CD4-positive, alpha-beta T cell treated with Interleukin-17A for 1 hour (primary cell): ENCODE data around the gene CELF5.
"Not testable (repeated sequence)": the region's sequence is repeated elsewhere in the genome, so short reads cannot be mapped to it uniquely, and the experiment has no call there.

ENCODE experiments used
- DNase-seq: peaks from one replicate; pipeline ENCODE4 v3.0.0-alpha.2; 2020

The CELF5 gene

DNA sequence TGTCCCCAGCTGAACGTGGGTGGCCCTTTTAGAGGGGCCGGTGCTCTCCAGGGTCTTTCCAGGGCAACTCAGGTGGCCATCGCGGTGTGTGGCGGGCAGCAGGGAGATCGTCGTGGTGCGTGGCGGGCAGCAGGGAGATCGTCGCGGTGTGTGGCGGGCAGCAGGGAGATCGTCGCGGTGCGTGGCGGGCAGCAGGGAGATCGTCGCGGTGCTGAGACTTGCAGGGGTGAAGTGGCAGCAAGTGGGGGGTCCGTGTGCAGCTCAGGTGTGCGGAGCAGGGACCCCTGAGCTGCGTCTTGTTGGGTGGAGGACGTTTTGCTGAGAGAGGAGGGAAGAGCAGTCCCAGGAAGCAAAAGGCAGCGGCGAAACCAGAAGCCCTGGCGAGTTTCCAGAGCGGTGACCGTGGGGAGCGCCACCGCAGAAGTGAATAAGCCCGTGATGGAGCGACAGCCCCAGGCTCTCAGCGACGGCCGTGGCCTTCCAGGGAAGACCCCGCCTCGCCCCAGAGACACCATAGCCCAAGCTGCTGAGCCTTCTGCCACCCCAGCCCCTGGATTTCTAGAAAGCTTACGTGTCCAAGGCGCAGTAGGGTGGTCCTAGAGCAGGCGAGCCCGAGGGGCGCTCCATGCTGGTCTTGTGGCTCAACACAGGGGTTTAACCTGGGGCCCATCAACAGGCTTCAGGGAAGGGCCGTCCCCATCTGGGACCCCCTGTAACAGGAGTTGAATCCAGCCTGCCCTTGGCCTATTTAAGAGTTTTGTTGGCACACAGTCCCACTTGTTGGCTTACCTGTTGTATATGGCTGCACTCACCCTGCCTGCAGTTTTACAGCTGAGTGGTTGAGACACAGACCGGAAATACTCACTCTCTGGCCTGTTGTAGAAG lies 33.3 kb upstream of the CELF5 start:
- no peak for DNase-seq

GRCh38 chr19:3191806-3192104 lies 32.7 kb upstream of the CELF5 start:
- not testable (repeated sequence) for DNase-seq

DNA sequence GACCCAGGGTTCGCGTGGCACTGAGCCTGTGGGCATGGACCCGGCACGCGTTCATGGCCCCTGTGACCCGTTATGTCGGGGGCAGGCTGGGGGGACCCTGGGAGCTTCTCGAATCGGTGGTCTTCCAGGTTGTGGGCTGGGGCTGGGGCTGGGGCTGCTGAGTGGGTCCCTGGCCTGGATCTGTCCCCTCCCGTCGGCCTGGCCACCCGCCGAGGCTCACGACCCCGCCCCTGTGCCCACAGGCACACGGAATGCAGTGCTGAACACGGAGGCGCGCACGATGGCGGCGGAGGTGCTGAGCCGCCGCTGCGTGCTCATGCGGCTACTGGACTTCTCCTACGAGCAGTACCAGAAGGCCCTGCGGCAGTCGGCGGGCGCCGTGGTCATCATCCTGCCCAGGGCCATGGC lies 32.2 kb upstream of the CELF5 start:
- no peak for DNase-seq

DNA sequence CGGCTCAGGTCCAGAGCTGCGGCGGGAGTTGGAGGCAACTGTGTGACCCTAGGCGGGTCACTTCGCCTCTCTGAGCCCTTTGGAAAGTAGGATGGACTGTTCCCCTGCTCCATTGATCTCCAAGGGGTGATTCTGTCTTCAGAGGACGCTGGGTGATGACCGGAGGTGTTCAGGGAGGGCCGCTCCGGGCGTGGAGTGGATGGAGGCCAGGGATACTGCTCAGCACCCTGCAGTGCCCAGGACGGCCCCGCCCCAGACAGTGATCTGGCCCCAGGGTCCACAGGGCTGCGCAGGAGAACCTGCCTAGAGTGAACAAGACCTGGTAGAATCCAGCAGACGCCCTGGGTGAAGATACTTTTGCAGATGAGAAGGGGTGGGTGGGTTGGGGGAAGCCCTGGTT lies 31.8 kb upstream of the CELF5 start:
- DNase-seq = no peak

- DNase-seq = no peak
These were observed 31.0 kb upstream of the CELF5 start for GRCh38 chr19:3193256-3194105.

DNA sequence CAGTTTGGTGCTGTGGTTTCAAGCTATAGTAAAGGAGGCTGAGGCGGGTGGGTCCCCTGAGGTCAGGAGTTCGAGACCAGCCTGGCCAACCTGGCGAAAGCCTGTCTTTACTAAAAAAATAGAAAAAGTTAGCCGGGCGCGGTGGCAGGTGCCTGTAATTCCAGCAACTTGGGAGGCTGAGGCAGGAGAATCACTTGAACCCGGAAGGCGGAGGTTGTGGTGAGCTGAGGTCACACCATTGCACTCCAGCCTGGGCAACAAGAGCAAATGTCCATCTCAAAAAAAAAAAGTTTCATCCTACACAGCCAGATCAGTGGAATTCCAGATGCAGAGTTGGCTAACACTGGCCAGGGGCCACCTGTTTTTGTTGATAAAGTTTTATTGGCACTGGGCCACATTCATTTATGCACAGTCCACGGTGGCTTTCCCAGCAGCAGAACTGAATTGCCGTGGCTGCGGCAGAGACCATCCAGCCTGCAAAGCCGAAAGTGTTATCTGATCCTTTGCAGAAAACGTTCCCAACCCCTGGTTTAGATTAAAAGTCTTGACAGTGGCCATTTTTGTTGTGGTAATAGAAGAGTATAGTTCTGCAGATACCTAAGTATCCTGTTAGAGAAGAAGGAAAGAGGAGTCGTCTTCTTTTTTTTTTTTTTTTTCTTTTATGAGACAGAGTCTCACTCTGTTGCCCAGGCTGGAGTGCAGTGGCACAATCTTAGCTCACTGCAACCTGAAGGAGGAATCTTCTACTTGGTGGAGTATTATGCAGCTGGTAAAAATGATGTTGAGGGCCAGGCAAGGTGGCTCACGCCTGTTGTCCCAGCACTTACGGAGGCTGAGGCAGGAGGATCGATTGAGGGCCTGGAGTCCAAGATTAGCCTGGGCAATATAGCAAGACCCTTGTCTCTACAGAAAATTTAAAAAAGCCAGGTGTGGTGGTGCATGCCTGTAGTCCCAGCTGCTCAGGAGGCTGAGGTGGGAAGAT lies 30.1 kb upstream of the CELF5 start:
- no peak for DNase-seq

GRCh38 chr19:3196064-3196932 lies 28.2 kb upstream of the CELF5 start:
- no peak for DNase-seq

DNA sequence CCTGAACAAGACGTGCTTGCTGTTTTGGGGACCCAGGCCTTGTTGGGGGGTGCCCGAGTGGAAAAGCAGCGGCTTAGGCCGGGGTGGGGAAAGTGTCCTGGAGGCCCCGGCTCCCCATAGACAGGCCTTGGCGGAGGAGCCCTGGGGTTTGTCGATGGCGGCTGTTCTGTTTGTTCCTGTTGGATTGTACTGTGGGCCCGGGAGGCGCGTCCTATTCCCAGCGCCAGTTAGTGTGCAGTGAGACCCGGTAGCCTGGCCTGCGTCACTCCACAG lies 27.6 kb upstream of the CELF5 start:
- no peak for DNase-seq

DNA sequence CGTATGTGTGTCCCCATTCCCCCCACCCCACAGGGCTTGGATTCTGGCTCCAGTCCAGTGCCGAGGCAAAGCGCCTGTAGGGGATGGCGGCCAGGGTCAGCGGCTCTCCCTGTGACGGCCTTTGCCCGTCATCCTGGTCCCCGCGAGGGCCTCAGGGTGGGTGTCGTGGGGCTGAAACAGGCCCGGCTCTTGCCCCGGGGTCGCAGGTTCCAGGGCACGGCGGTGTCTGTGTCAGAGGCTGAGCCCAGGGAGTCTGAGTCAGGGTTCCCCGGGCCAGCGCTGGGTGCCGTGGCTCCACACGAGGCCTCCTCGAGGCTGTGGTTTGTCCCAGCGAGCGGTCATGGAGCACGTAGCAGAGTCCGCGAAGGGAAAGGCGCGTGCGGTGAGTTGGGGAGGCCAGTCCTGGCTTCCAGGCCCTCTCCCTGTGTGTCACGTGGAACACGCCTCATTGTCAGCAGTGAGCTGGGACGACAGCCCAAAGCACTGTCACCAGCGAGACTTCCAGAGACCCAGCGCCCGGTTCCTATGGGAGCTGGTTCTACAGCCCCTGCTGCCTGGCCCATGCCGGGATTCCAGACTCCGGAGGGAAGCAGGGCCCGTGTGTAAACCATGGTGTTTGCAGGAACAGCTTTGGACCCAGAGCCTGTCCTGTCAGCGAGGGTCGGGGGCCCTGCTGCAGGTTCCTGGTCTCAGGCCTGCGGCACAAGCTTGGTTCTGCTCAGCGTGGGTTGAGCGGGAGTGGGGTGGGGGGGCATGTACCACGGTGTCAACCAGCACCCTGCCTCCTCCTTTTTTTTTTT lies 25.4 kb upstream of the CELF5 start:
- DNase-seq = no peak

- DNase-seq = no peak
These were observed 23.3 kb upstream of the CELF5 start for GRCh38 chr19:3201072-3201700.

DNA sequence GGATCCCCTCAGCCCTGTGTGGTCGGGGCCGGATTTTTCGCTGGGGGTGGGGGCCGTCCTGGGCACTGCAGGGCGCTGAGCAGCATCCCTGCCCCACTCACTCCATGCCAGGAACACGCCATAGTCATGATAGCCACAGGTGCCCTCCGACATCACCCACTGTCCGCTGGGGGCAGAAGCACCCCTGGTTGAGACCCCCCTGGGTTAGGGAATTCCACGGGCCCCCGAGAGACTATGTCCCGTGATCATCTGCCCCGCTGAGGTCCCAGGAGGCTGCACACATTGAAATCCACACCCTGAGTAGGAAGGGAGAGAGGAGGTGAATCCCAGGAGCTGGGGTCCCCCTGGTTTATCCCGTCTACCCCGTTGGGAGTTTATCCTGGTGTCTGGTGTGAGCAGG lies 22.6 kb upstream of the CELF5 start:
- DNase-seq = no peak

DNA sequence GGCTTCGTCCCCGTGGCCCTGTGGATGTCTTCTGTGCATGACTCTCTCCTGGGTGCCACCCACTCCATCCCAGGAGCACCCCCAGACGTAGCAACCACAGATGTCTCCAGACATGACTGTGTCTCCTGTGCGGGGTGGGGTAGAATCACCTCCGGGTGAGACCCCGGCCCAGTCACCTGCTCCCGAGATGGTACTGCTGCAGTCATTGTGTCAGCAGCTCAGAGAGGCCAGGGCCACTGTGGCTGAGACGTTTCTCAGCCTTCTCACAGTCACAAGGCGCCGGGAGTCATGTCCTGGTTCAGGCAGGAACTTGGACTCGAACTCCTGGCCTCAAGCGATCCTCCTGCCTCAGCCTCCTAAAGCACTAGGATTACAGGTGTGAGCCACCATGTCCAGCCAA lies 22.1 kb upstream of the CELF5 start:
- no peak for DNase-seq

- not testable (repeated sequence) for DNase-seq
These were observed 21.6 kb upstream of the CELF5 start for GRCh38 chr19:3202895-3203294.

DNA sequence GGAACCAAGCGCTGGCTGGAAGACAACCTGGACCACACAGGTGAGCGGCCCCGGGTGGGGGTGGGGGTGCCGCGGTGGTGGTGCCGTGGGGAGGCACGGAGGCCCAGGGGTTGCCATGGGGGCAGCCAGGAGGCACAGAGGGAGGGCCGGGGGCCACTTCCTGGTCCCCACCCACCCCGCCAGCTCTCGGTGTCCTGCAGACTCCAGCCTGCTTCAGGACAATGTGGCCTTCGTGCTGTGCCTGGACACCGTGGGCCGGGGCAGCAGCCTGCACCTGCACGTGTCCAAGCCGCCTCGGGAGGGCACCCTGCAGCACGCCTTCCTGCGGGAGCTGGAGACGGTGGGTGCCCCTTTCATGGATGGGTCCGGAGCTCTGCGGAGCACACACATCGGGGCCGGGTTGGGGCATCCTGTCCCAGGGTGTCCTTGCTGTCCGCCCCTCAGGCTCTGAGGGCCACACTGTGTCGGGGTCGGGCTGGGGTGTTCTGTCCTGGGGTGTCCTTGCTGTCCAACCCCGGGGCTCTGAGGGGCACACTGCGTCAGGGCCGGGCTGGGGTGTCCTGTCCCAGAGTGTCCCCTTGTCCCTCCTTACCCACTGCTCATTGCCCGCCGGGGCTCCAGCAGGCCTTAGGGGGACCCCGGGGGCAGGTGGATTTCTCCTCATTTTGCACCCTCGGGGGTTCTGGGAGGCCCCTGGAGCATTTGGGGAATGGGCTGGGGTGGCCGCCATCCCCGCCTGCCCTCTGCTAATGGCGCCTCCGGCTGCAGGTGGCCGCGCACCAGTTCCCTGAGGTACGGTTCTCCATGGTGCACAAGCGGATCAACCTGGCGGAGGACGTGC lies 20.4 kb upstream of the CELF5 start:
- no peak for DNase-seq

DNA sequence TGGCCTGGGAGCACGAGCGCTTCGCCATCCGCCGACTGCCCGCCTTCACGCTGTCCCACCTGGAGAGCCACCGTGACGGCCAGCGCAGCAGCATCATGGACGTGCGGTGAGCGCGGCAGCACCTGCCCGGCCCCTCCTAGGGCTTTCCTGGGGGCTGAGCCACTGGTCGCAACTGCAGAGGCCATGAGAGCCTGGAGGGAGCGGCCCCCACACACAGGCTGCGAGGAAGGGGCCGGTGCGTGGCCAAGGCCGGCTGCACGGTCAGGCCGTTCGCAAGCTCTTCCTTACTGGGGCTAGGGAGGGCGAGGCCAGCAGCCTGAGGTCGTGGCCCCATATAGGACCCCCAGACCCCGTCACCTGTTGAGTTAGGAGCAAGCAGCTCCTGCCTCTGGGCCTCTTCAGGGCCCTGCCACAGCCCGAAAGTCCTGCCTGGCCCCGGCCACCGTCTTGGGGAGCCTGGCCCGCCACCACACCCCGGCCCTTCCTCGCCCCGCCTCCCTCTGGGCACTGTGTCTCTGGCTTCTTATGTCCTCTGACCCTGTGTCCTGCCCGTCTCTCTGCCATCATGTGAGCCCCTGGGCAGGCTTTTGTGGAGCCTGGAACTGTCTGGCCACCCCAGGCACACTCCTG lies 19.7 kb upstream of the CELF5 start:
- no peak for DNase-seq

- no peak for DNase-seq
These were observed 18.1 kb upstream of the CELF5 start for GRCh38 chr19:3206216-3206953.

DNA sequence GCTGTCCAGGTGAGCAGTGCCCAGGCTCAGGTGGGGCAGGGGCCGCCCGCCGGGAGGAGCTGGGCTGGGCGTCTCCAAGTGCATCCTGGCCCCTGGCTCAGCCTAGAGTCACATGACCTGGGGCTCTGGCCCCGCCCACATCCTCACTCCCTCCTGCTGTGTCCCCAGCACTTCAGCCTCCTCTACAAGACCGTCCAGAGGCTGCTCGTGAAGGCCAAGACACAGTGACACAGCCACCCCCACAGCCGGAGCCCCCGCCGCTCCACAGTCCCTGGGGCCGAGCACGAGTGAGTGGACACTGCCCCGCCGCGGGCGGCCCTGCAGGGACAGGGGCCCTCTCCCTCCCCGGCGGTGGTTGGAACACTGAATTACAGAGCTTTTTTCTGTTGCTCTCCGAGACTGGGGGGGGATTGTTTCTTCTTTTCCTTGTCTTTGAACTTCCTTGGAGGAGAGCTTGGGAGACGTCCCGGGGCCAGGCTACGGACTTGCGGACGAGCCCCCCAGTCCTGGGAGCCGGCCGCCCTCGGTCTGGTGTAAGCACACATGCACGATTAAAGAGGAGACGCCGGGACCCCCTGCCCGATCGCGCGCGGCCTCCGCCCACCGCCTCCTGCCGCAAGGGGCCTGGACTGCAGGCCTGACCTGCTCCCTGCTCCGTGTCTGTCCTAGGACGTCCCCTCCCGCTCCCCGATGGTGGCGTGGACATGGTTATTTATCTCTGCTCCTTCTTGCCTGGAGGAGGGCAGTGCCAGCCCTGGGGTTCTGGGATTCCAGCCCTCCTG lies 16.8 kb upstream of the CELF5 start:
- no peak for DNase-seq
